NK-92 (cell line): ENCODE data around the gene RNF11.

Experiments used
- DNase-seq: peaks from one replicate; lab custom pipeline; 2025; ENCODE audit not compliant: unreplicated experiment; lab: John Stamatoyannopoulos, UW

RNF11 gene

GRCh38 chr1:51294566-51295184 is 58.6 kb downstream of the RNF11 start:
- no peak for DNase-seq

- no peak for DNase-seq
Measured at GRCh38 chr1:51295926-51296325, 59.9 kb downstream of the RNF11 start.

- DNase-seq, result no peak
Measured at GRCh38 chr1:51296383-51297357, 60.6 kb downstream of the RNF11 start.

GRCh38 chr1:51297401-51298321 is 61.6 kb downstream of the RNF11 start:
- no peak for DNase-seq

GRCh38 chr1:51298322-51298705 is 62.2 kb downstream of the RNF11 start:
- DNase-seq, result no peak

GRCh38 chr1:51299185-51299885 is 63.3 kb downstream of the RNF11 start:
- no peak for DNase-seq

- DNase-seq, result no peak
Measured at GRCh38 chr1:51299981-51300670, 64.1 kb downstream of the RNF11 start.

- DNase-seq, result no peak
Measured at GRCh38 chr1:51301152-51301843, 65.2 kb downstream of the RNF11 start.

GRCh38 chr1:51301844-51302162 is 65.7 kb downstream of the RNF11 start:
- DNase-seq, result no peak

GRCh38 chr1:51302270-51302669 is 66.2 kb downstream of the RNF11 start:
- no peak for DNase-seq

- DNase-seq, result no peak
Measured at GRCh38 chr1:51302746-51303145, 66.7 kb downstream of the RNF11 start.

GRCh38 chr1:51303315-51303714 is 67.2 kb downstream of the RNF11 start:
- DNase-seq, result no peak

GRCh38 chr1:51303751-51304251 is 67.7 kb downstream of the RNF11 start:
- DNase-seq, result no peak

GRCh38 chr1:51304360-51304759 is 68.3 kb downstream of the RNF11 start:
- no peak for DNase-seq

- DNase-seq, result no peak
Measured at GRCh38 chr1:51305371-51305823, 69.3 kb downstream of the RNF11 start.

- DNase-seq, result no peak
Measured at GRCh38 chr1:51306950-51307349, 70.9 kb downstream of the RNF11 start.

GRCh38 chr1:51308636-51309035 is 72.6 kb downstream of the RNF11 start:
- no peak for DNase-seq

- no peak for DNase-seq
Measured at GRCh38 chr1:51309291-51309690, 73.2 kb downstream of the RNF11 start.

GRCh38 chr1:51310871-51311613 is 75.0 kb downstream of the RNF11 start:
- DNase-seq, result no peak
